HEK293 (cell line): Measurements from ENCODE around the gene KCNJ16.

Experiments used
- CTCF ChIA-PET: fragments of 350-600 bp; formaldehyde crosslinking; extraction: SDS; loops from one replicate; lab custom pipeline; 2021; ENCODE audit warnings: antibody characterized with exemption; lab: Yijun Ruan, JAX
- POLR2A ChIA-PET: fragments of 300-600 bp; formaldehyde crosslinking; extraction: SDS; loops from one replicate; lab custom pipeline; 2020; ENCODE audit warnings: antibody characterized with exemption, inconsistent platforms; lab: Yijun Ruan, JAX
- H3K27ac ChIP-seq: fragments of 200-500 bp; sonication (Bioruptor generic); 2 replicates; pipeline ENCODE4 v1.5.1; 2014; ENCODE audit warnings: low read depth, low read length, control low read depth, inconsistent platforms; ENCODE audit errors: extremely low read depth
- H3K36me3 ChIP-seq, 2 experiments: fragments of 200-500 bp in 1 of 2; sonication (Bioruptor generic) in 1 of 2; 1 replicate in 1 of 2; 2 replicates in 1 of 2; pipeline ENCODE4 v1.5.1; 2014 to 2017; ENCODE audit warnings: inconsistent platforms in 2 of 2, low read length in 2 of 2; ENCODE audit not compliant: control insufficient read depth in 2 of 2, insufficient read depth in 1 of 2
- H3K4me1 ChIP-seq: fragments of 200-500 bp; sonication (Bioruptor generic); 2 replicates; pipeline ENCODE4 v1.5.1; 2014; ENCODE audit warnings: mild to moderate bottlenecking, low read length, inconsistent platforms; ENCODE audit not compliant: control insufficient read depth, insufficient read depth
- H3K4me3 ChIP-seq: 2 replicates; pipeline ENCODE4 v1.5.1; 2011; ENCODE audit warnings: low read depth, mild to moderate bottlenecking, control low read depth, low read length, moderate library complexity
- H3K9me3 ChIP-seq: fragments of 200-500 bp; sonication (Bioruptor generic); 2 replicates; pipeline ENCODE4 v1.5.1; 2014; ENCODE audit warnings: low read depth, low read length, inconsistent platforms; ENCODE audit not compliant: control insufficient read depth, insufficient read depth
- AEBP2 ChIP-seq: fragments of 450-650 bp; formaldehyde crosslinking; IDR thresholded peaks from 2 replicates; pipeline ENCODE4 v1.5.1; 2016; ENCODE audit warnings: missing biosample characterization, missing genetic modification characterization, borderline replicate concordance
- CTCF ChIP-seq: fragments of 450-650 bp; formaldehyde crosslinking; IDR thresholded peaks from 2 replicates; pipeline ENCODE4 v1.5.1; 2016; ENCODE audit warnings: missing biosample characterization, missing genetic modification characterization
- HOXA7 ChIP-seq: sonication (generic); formaldehyde crosslinking; IDR thresholded peaks from 2 replicates; pipeline ENCODE4 v1.8.1; 2022; ENCODE audit warnings: missing genetic modification reagents, borderline replicate concordance
- MEIS1 ChIP-seq: sonication (generic); formaldehyde crosslinking; IDR thresholded peaks from 2 replicates; pipeline ENCODE4 v1.8.1; 2022; ENCODE audit warnings: missing genetic modification reagents, mild to moderate bottlenecking, borderline replicate concordance
- PBX3 ChIP-seq: sonication (generic); formaldehyde crosslinking; IDR thresholded peaks from 2 replicates; pipeline ENCODE4 v1.8.1; 2022; ENCODE audit warnings: mild to moderate bottlenecking, moderate library complexity, missing genetic modification reagents
- PRDM4 ChIP-seq: fragments of 450-650 bp; formaldehyde crosslinking; IDR thresholded peaks from 2 replicates; pipeline ENCODE4 v1.5.1; 2017; ENCODE audit warnings: missing biosample characterization, missing genetic modification characterization
- TRIM28 ChIP-seq: IDR thresholded peaks from 2 replicates; pipeline ENCODE4 v1.6.1; 2011; ENCODE audit warnings: low read length, control low read depth, borderline replicate concordance
- ZIC2 ChIP-seq: fragments of 450-650 bp; formaldehyde crosslinking; IDR thresholded peaks from 2 replicates; pipeline ENCODE4 v1.5.1; 2016; ENCODE audit warnings: missing biosample characterization, missing genetic modification characterization
- ZNF133 ChIP-seq: fragments of 450-650 bp; formaldehyde crosslinking; IDR thresholded peaks from 2 replicates; pipeline ENCODE4 v1.5.1; 2016; ENCODE audit warnings: missing biosample characterization, missing genetic modification characterization
- ZNF148 ChIP-seq: fragments of 450-650 bp; formaldehyde crosslinking; IDR thresholded peaks from 2 replicates; pipeline ENCODE4 v1.5.0; 2017; ENCODE audit warnings: missing biosample characterization, missing genetic modification characterization, borderline replicate concordance
- ZNF155 ChIP-seq: fragments of 450-650 bp; formaldehyde crosslinking; IDR thresholded peaks from 2 replicates; pipeline ENCODE4 v1.5.1; 2016; ENCODE audit warnings: missing biosample characterization, missing genetic modification characterization
- ZNF174 ChIP-seq: fragments of 450-650 bp; formaldehyde crosslinking; IDR thresholded peaks from 2 replicates; pipeline ENCODE4 v1.5.0; 2017; ENCODE audit warnings: missing biosample characterization, mild to moderate bottlenecking, missing genetic modification characterization
- ZNF202 ChIP-seq: fragments of 450-650 bp; formaldehyde crosslinking; IDR thresholded peaks from 2 replicates; pipeline ENCODE4 v1.5.1; 2016; ENCODE audit warnings: missing biosample characterization, missing genetic modification characterization, borderline replicate concordance
- ZNF280C ChIP-seq: fragments of 450-650 bp; formaldehyde crosslinking; IDR thresholded peaks from 2 replicates; pipeline ENCODE4 v1.5.1; 2016; ENCODE audit warnings: missing biosample characterization, missing genetic modification characterization
- ZNF335 ChIP-seq: fragments of 450-650 bp; formaldehyde crosslinking; conservative IDR thresholded peaks from 2 replicates; pipeline ENCODE4 v1.5.1; 2016; ENCODE audit warnings: missing biosample characterization, missing genetic modification characterization
- ZNF37A ChIP-seq: fragments of 450-650 bp; IDR thresholded peaks from 2 replicates; pipeline ENCODE4 v1.5.1; 2018; ENCODE audit warnings: missing biosample characterization, missing genetic modification characterization
- ZNF426 ChIP-seq: fragments of 450-650 bp; formaldehyde crosslinking; IDR thresholded peaks from 2 replicates; pipeline ENCODE4 v1.5.1; 2017; ENCODE audit warnings: missing biosample characterization, missing genetic modification characterization, mild to moderate bottlenecking, inconsistent platforms, moderate library complexity
- ZNF513 ChIP-seq: fragments of 450-650 bp; IDR thresholded peaks from 2 replicates; pipeline ENCODE4 v1.5.1; 2018; ENCODE audit warnings: missing biosample characterization, missing genetic modification characterization
- ZNF561 ChIP-seq: fragments of 450-650 bp; IDR thresholded peaks from 2 replicates; pipeline ENCODE4 v1.5.1; 2018; ENCODE audit warnings: missing biosample characterization, missing genetic modification characterization, borderline replicate concordance
- ZNF621 ChIP-seq: fragments of 450-650 bp; formaldehyde crosslinking; IDR thresholded peaks from 2 replicates; pipeline ENCODE4 v1.5.1; 2017; ENCODE audit warnings: missing biosample characterization, missing genetic modification characterization
- ZNF670 ChIP-seq: fragments of 450-650 bp; formaldehyde crosslinking; IDR thresholded peaks from 2 replicates; pipeline ENCODE4 v1.5.1; 2016; ENCODE audit warnings: missing biosample characterization, missing genetic modification characterization, low read depth
- ZNF76 ChIP-seq: fragments of 450-650 bp; formaldehyde crosslinking; IDR thresholded peaks from 2 replicates; pipeline ENCODE4; 2016; ENCODE audit warnings: low read depth, missing biosample characterization, missing genetic modification characterization, borderline replicate concordance

KCNJ16 gene

GRCh38 chr17:70059649-70060048, 15.4 kb upstream of the KCNJ16 start:
- no peaks in the 10 kb centered on the region for H3K9me3 ChIP-seq
- H3K4me1 ChIP-seq, result no peaks in the 10 kb centered on the region
- CTCF ChIA-PET, result interaction anchor here (0.6 kb wide), 2 partner anchors 161 to 534 kb away, joined by 3 read pairs; no protein-coding TSS in a partner anchor
- no peaks in the 10 kb centered on the region for H3K36me3 ChIP-seq
- no peak for TF ChIP-seq ZNF513 (tag by site-specific recombination)
- TF ChIP-seq AEBP2 (tag by site-specific recombination), result no peak
- TF ChIP-seq ZNF76 (tag by site-specific recombination), result no peak
- TF ChIP-seq ZNF202 (tag by site-specific recombination), result no peak
- TF ChIP-seq HOXA7, result no peak
- no peak for TF ChIP-seq ZNF280C (tag by site-specific recombination)
- TF ChIP-seq ZNF133 (tag by site-specific recombination), result no peak
- no peak for TF ChIP-seq ZNF670
- TF ChIP-seq TRIM28, result no peak
- TF ChIP-seq ZNF621 (tag by site-specific recombination), result no peak
- TF ChIP-seq, all 188 proteins: peak for 0
- no peak overlapping the region for H3K4me3 ChIP-seq
- no peak overlapping the region for H3K27ac ChIP-seq
- POLR2A ChIA-PET, result no interaction called here

GRCh38 chr17:70060415-70060814, 14.6 kb upstream of the KCNJ16 start:
- Histone ChIP-seq H3K4me1 (no peaks in the 10 kb centered on the region), H3K9me3 (no peaks in the 10 kb centered on the region), H3K36me3 (no peaks in the 10 kb centered on the region), H3K4me3 (no peak overlapping the region), H3K27ac (no peak overlapping the region)
- POLR2A ChIA-PET, result no interaction called here
- CTCF ChIA-PET, result no interaction called here
- no peak for TF ChIP-seq CTCF
- TF ChIP-seq ZNF148, result no peak
- TF ChIP-seq ZIC2 (tag by site-specific recombination), result no peak
- TF ChIP-seq MEIS1 (CRISPR knock-in tag), result no peak
- TF ChIP-seq ZNF155 (tag by site-specific recombination), result no peak
- TF ChIP-seq ZNF426 (tag by site-specific recombination), result no peak
- no peak for TF ChIP-seq ZNF174 (tag by site-specific recombination)
- no peak for TF ChIP-seq PBX3 (CRISPR knock-in tag)
- TF ChIP-seq PRDM4, result no peak
- no peak for TF ChIP-seq ZNF37A (tag by site-specific recombination)
- TF ChIP-seq ZNF561 (tag by site-specific recombination), result no peak
- no peak for TF ChIP-seq ZNF335 (tag by site-specific recombination)
